ENCODE results near the gene KCNIP4. TPM values are rescaled to one million over a fixed set of nuclear protein-coding genes. Genes with fewer than 3 reads are reported as not detected.

The KCNIP4 gene
- total RNA-seq, 4 donors from 2014 or later = 0.19 TPM; not detected in 3

DNA sequence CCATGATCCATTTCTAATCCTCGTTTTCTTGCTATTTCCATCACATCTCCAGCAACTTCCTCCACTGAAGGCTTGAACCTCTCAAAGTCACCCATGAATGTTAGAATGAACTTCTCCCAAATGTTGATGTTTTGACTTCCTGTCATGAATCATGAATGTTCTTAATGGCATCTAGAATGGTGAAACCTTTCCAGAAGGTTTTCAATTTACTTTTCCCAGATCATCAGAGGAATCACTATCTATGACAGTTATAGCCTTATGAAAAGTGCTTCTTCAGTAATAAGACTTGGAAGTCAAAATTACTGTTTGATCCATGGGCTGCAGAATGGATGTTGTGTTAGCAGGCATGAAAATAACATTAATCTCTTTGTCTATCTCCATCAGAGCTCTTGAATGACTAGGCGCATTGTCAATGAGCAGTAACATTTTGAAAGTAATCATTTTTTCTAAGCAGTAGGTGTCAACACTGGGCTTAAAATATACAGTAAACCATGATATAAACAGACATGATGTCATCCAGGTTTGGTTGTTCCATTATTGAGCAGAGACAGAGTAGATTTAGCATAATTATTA is 268.2 kb downstream of the KCNIP4 start:
- no peak overlapping the region for H3K27ac ChIP-seq
- TF ChIP-seq, protein P1, sequence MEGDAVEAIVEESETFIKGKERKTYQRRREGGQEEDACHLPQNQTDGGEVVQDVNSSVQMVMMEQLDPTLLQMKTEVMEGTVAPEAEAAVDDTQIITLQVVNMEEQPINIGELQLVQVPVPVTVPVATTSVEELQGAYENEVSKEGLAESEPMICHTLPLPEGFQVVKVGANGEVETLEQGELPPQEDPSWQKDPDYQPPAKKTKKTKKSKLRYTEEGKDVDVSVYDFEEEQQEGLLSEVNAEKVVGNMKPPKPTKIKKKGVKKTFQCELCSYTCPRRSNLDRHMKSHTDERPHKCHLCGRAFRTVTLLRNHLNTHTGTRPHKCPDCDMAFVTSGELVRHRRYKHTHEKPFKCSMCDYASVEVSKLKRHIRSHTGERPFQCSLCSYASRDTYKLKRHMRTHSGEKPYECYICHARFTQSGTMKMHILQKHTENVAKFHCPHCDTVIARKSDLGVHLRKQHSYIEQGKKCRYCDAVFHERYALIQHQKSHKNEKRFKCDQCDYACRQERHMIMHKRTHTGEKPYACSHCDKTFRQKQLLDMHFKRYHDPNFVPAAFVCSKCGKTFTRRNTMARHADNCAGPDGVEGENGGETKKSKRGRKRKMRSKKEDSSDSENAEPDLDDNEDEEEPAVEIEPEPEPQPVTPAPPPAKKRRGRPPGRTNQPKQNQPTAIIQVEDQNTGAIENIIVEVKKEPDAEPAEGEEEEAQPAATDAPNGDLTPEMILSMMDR (IDR thresholded peaks at IDR 0.05) = no peak
- TF ChIP-seq POLR2A (IDR thresholded peaks at IDR 0.05) = no peak
- H3K36me3 ChIP-seq = no peaks in the 10 kb centered on the region
- no peaks in the 10 kb centered on the region for H3K9me3 ChIP-seq
- DNase-seq = no peak
- H3K4me1 ChIP-seq = no peaks in the 10 kb centered on the region
- WGBS, 2 donors = 73 to 84% methylated on average over 2 of the region's 2 CpGs
- intact Hi-C loops (cut with DNase I) = no loop called here
- no peaks in the 10 kb centered on the region for H3K27me3 ChIP-seq
- H3K4me3 ChIP-seq = no peak overlapping the region

DNA sequence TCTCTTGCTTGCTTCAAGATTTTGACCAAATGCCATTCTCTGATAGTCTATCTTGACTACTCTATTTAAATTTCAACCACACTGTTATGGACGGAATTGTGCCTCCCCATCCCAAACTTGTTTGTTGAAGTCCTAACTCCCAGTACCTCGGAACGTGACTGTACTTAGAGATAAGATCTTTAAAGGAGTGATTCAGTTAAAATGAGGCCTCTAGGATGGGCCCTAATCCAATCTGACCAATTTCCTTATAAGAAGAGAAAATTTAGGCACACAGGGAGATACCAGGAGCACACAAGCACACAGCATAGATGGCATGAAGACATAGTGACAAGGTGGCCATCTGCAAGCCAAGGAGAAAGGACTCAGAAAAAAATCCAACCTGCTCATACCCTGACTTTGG is 269.9 kb downstream of the KCNIP4 start:
- WGBS, 2 donors = 57 to 63% methylated on average over 1 to 3 of the region's 3 CpGs
- Histone ChIP-seq H3K36me3 (no peaks in the 10 kb centered on the region), H3K27ac (no peak overlapping the region), H3K27me3 (no peaks in the 10 kb centered on the region), H3K4me1 (no peaks in the 10 kb centered on the region), H3K4me3 (no peak overlapping the region), H3K9me3 (no peaks in the 10 kb centered on the region)
- intact Hi-C loops (cut with DNase I) = no loop called here
- DNase-seq = no peak
- TF ChIP-seq, protein P1 (IDR thresholded peaks at IDR 0.05) = no peak
- TF ChIP-seq POLR2A (IDR thresholded peaks at IDR 0.05) = no peak

DNA sequence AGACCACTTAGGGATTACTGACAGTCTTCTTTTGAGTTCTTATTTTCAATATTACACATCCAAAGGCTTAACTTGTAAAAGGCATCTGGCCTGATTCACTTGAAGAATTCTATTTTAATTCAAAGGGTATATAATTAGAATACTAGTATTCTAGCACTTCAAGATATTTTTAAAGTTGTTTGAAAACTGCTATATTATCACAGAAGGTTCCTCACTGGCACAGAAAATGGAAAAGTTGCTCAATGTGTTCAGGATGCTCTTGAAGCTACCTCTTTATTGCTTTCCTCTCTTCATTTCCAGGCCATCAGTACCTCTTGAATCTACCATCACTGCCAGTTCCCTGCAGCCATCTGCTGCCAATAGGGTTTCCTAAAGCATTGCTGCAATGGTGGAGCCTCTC is 271.4 kb downstream of the KCNIP4 start:
- H3K4me3 ChIP-seq = no peak overlapping the region
- no peaks in the 10 kb centered on the region for H3K36me3 ChIP-seq
- no peaks in the 10 kb centered on the region for H3K27me3 ChIP-seq
- no peak overlapping the region for H3K27ac ChIP-seq
- no peaks in the 10 kb centered on the region for H3K9me3 ChIP-seq
- no peak for DNase-seq
- TF ChIP-seq, protein P1 (IDR thresholded peaks at IDR 0.05) = no peak
- no peak for TF ChIP-seq POLR2A (IDR thresholded peaks at IDR 0.05)
- intact Hi-C loops (cut with DNase I) = no loop called here
- no peaks in the 10 kb centered on the region for H3K4me1 ChIP-seq

DNA sequence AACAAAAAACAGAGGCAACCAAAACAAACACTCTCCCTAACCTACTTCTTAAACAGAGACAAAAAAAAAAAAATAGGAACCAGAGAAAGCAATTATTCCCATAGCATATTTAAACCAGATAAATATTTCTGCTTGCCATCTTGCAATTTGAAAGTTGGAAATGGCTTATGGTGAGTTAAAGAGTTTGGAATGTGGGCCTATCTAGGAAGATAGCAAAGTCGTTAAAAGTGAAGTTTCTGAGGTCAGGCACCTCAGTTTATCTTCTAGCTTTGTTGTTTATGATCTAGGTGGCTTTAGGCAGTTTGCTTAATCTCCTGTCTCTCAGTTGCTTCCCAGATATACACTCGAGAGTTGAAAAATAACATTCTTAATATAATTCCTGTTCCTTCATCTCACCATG is 284.2 kb downstream of the KCNIP4 start:
- Histone ChIP-seq H3K27ac (no peak overlapping the region), H3K27me3 (no peaks in the 10 kb centered on the region), H3K4me1 (no peaks in the 10 kb centered on the region), H3K36me3 (no peaks in the 10 kb centered on the region), H3K9me3 (no peaks in the 10 kb centered on the region), H3K4me3 (no peak overlapping the region)
- TF ChIP-seq POLR2A (IDR thresholded peaks at IDR 0.05) = no peak
- TF ChIP-seq, protein P1 (IDR thresholded peaks at IDR 0.05) = no peak
- 23 to 41% methylated on average over 2 of the region's 2 CpGs for WGBS, 2 donors
- intact Hi-C loops (cut with DNase I) = no loop called here
- DNase-seq = no peak

DNA sequence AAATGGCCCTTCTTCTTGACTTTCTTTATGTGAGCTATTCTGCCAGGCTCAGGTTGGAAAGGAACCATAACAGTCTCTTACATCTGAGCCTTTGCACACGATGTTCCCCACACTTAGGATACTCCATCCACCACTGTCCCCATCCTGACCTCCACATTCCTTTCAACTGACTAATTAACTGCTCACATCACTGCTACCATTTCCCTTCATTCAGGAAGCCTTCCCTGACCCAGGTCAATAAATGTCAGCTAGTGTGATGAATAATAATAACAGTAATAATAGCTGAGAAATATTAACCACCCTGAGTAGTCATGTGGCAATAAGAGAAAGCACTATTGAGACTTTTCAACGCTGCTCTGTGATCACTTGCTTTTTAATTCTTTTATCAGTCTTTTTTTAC is 291.7 kb downstream of the KCNIP4 start:
- DNase-seq = no peak
- Histone ChIP-seq H3K27ac (no peak overlapping the region), H3K4me1 (no peaks in the 10 kb centered on the region), H3K27me3 (no peaks in the 10 kb centered on the region), H3K4me3 (no peak overlapping the region), H3K36me3 (no peaks in the 10 kb centered on the region), H3K9me3 (no peaks in the 10 kb centered on the region)
- WGBS, 2 donors = 44 to 51% methylated on average over 2 of the region's 2 CpGs
- intact Hi-C loops (cut with DNase I) = no loop called here
- TF ChIP-seq, protein P1 (IDR thresholded peaks at IDR 0.05) = no peak
- TF ChIP-seq POLR2A (IDR thresholded peaks at IDR 0.05) = no peak
